GM18907 (cell line): ENCODE measurements around the gene PAGE5.

Experiments used
- ATAC-seq: cut with Tn5 transposase; IDR thresholded peaks from one replicate; pipeline ENCODE4 v1.9.1; 2021; ENCODE audit warnings: mild to moderate bottlenecking, moderate library complexity; ENCODE audit not compliant: unreplicated experiment

Gene PAGE5

GRCh38 chrX:55220119-55220794 lies at the start of gene PAGE5:
Gene PAGE5 (plus strand): TSS chrX:55220346. CDS start chrX:55221383, 1,037 bp downstream.
- no peak for ATAC-seq

- ATAC-seq: no peak
Measured at GRCh38 chrX:55187281-55187680, 32.9 kb upstream of the PAGE5 start.

- no peak for ATAC-seq
Measured at GRCh38 chrX:55196688-55197087, 23.5 kb upstream of the PAGE5 start.

GRCh38 chrX:55201930-55202579 lies 18.1 kb upstream of the PAGE5 start:
- no peak for ATAC-seq

GRCh38 chrX:55206162-55206941 lies 13.8 kb upstream of the PAGE5 start:
- no peak for ATAC-seq

GRCh38 chrX:55210931-55211677 lies 9.0 kb upstream of the PAGE5 start:
- ATAC-seq: no peak

GRCh38 chrX:55213381-55213780 lies 6.8 kb upstream of the PAGE5 start:
- no peak for ATAC-seq

GRCh38 chrX:55240788-55241340 lies 20.7 kb downstream of the PAGE5 start:
- no peak for ATAC-seq

GRCh38 chrX:55253528-55253927 lies 33.4 kb downstream of the PAGE5 start:
- no peak for ATAC-seq

- ATAC-seq: no peak
Measured at GRCh38 chrX:55260806-55261205, 40.7 kb downstream of the PAGE5 start.

- no peak for ATAC-seq
Measured at GRCh38 chrX:55264816-55265215, 44.7 kb downstream of the PAGE5 start, which contains the start of gene PAGE3. Gene PAGE3 (minus strand): TSS chrX:55264916. CDS start chrX:55263903, 1,013 bp downstream.
